H1 (cell line): ENCODE results near the gene VPS35L. TPM values are rescaled to one million over a fixed set of nuclear protein-coding genes. Genes with fewer than 3 reads are reported as not detected.

Experiments used
- CTBP2 ChIP-seq: IDR thresholded peaks from 2 replicates; pipeline ENCODE4 v1.7.0; 2011; ENCODE audit warnings: borderline replicate concordance, mild to moderate bottlenecking, moderate library complexity, mixed read lengths, low read length; ENCODE audit not compliant: insufficient read depth, insufficient read length
- GTF2F1 ChIP-seq: IDR thresholded peaks from 2 replicates; pipeline ENCODE4 v1.6.1; 2012; ENCODE audit warnings: low read depth, low read length, improper control_type of control experiment, borderline replicate concordance
- RXRA ChIP-seq: IDR thresholded peaks from 2 replicates; pipeline ENCODE4 v1.6.1; 2011; ENCODE audit warnings: low read depth, mild to moderate bottlenecking, low read length, moderate library complexity; ENCODE audit not compliant: insufficient read depth
- polyA plus RNA-seq, 7 experiments: library from polyadenylated mRNA; depleted of rRNA in 3 of 7; stranded (reverse) in 5 of 7; unstranded in 2 of 7; fragments of >200 nt in 5 of 7; fragments of 200-250 nt in 2 of 7; gene quantifications; 1 replicate in 5 of 7; 2 replicates in 1 of 7; 4 replicates in 1 of 7; pipeline versions ENCODE4 v1.2.1 to v1.2.3, GENCODE V29; 2011 to 2013; ENCODE audit warnings: missing spikeins in 2 of 7, mixed read lengths in 2 of 7
- total RNA-seq: library from RNA; stranded (reverse); fragmentation: NEBNext Ultra II Directional; extraction: Animal tissue kit (Norgen Biotek cat#: 25700); gene quantifications from 2 replicates; pipeline ENCODE4 v1.2.1, GENCODE V29; 2021

VPS35L gene
- total and polyA plus RNA-seq, 2 of the 8 experiments (the other 6 are each of a cell fraction or from before 2014, with no cell fraction given), result 31.5 to 57.1 TPM

DNA sequence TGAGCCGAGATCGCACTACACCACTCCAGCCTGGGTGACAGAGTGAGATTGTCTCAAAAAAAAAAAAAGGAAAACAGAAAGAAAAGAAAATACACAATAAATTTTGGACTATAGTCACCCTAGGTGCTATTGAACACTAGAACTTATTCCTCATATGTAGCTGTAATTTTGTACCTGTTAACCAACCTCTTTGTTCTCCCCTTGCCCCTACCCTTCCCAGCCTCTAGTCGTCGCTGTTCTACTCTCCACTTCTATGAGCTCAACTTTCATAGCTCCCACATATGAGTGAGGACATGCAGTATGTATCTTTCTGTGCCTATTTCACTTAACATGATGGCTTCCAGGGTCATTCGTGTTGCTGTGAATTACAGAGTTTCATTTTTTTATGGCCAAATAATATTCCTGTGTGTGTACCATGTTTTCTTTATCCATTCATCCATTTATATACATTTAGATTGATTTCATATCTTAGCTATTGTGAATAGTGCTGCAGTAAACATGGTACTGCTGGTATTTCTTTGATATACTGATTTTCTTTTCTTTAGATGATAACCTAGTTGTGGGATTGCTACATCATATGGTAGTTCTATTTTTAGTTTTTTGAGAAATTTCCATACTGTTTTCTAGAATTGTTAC, 28.3 kb downstream of the VPS35L start (continued):
- TF ChIP-seq CTBP2, result no peak
- TF ChIP-seq GTF2F1, result no peak
- TF ChIP-seq RXRA, result no peak
